ENCODE data around the gene CECR2.

The CECR2 gene

GRCh38 chr22:17368554-17369438, 464 bp upstream of the CECR2 start:
- DNase-seq: no peak

GRCh38 chr22:17370026-17370765, 936 bp downstream of the CECR2 start:
- no peak for DNase-seq

GRCh38 chr22:17370766-17371432, 1.6 kb downstream of the CECR2 start:
- no peak for DNase-seq

GRCh38 chr22:17371448-17371847, 2.2 kb downstream of the CECR2 start:
- no peak for DNase-seq

GRCh38 chr22:17373855-17374254, 4.6 kb downstream of the CECR2 start:
- DNase-seq: no peak

GRCh38 chr22:17375914-17376614, 6.8 kb downstream of the CECR2 start:
- DNase-seq: no peak

GRCh38 chr22:17376950-17377349, 7.7 kb downstream of the CECR2 start:
- DNase-seq: no peak

GRCh38 chr22:17379944-17380343, 10.7 kb downstream of the CECR2 start:
- DNase-seq: no peak

GRCh38 chr22:17380359-17381087, 11.3 kb downstream of the CECR2 start:
- DNase-seq: no peak

- no peak for DNase-seq
Measured at GRCh38 chr22:17381192-17381913, 12.1 kb downstream of the CECR2 start.

GRCh38 chr22:17384612-17385330, 15.5 kb downstream of the CECR2 start:
- no peak for DNase-seq

- DNase-seq: no peak
Measured at GRCh38 chr22:17387356-17387755, 18.1 kb downstream of the CECR2 start.

GRCh38 chr22:17388235-17388634, 19.0 kb downstream of the CECR2 start:
- DNase-seq: no peak

GRCh38 chr22:17390087-17390486, 20.8 kb downstream of the CECR2 start:
- no peak for DNase-seq

GRCh38 chr22:17396516-17396915, 27.3 kb downstream of the CECR2 start:
- no peak for DNase-seq

- no peak for DNase-seq
Measured at GRCh38 chr22:17397756-17398547, 28.7 kb downstream of the CECR2 start.

GRCh38 chr22:17400305-17400704, 31.0 kb downstream of the CECR2 start:
- no peak for DNase-seq

- no peak for DNase-seq
Measured at GRCh38 chr22:17401728-17402127, 32.5 kb downstream of the CECR2 start.

GRCh38 chr22:17402293-17402692, 33.0 kb downstream of the CECR2 start:
- no peak for DNase-seq

GRCh38 chr22:17403906-17404305, 34.6 kb downstream of the CECR2 start:
- DNase-seq: no peak

Measured in amniotic stem cell (primary cell).